Mucosa of rectum (tissue), 2 donors: ENCODE data around the gene SMIM13.

Experiments
- H3K27ac ChIP-seq, 2 donors: one replicate each; pipeline ENCODE4 v1.7.0; 2013; ENCODE audit warnings: inconsistent platforms in 2 of 2, low read depth in 2 of 2, low read length in 2 of 2
- H3K27me3 ChIP-seq, 2 donors: one replicate each; pipeline ENCODE4 v1.7.0; 2013; ENCODE audit warnings: low read length in 2 of 2; ENCODE audit not compliant: control insufficient read depth in 2 of 2, insufficient read depth in 2 of 2
- H3K36me3 ChIP-seq, 2 donors: one replicate each; pipeline ENCODE4 v1.7.0; 2013; ENCODE audit warnings: low read length in 2 of 2; ENCODE audit not compliant: control insufficient read depth in 2 of 2, insufficient read depth in 2 of 2
- H3K4me1 ChIP-seq, 2 donors: one replicate each; pipeline ENCODE4 v1.7.0; 2013; ENCODE audit warnings: low read length in 2 of 2, mild to moderate bottlenecking in 1 of 2; ENCODE audit not compliant: control insufficient read depth in 2 of 2, insufficient read depth in 2 of 2
- H3K4me3 ChIP-seq, 2 donors: one replicate each; pipeline ENCODE4 v1.7.0; 2013; ENCODE audit warnings: low read length in 2 of 2
- H3K9ac ChIP-seq, 2 donors: one replicate each; pipeline ENCODE4 v1.7.0; 2013; ENCODE audit warnings: low read length in 2 of 2, low read depth in 1 of 2, mild to moderate bottlenecking in 1 of 2
- H3K9me3 ChIP-seq, 2 donors: one replicate each; pipeline ENCODE4 v1.7.0; 2013; ENCODE audit warnings: low read length in 2 of 2; ENCODE audit not compliant: control insufficient read depth in 2 of 2
- donor health status: healthy.
- donor health status: Normal muscosa, but diverticular disease.

SMIM13 gene

DNA sequence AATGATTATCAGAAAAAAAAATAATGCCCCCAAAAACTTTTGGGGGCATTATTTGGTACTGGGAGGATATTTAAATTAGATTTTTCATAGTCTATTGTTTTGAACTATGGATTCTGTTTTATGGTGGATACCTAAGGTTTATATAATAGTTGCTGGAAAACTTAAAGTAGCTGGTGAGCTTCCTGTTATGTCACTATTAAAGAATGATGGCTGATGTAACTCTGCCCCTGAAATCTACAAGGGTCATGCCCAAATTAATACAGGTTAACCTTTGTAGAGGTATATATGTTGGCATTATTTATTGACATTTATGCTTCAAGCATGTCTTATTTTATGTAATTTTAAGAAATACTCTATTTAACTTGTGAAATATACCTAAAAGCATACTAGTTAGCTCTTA, 43.2 kb downstream of the SMIM13 start:
- H3K36me3 ChIP-seq = peaks cover 8 to 9% of the 10 kb centered on the region in 2 donors
- no peaks in the 10 kb centered on the region for H3K9me3 ChIP-seq
- no peaks in the 10 kb centered on the region for H3K4me1 ChIP-seq
- no peak overlapping the region for H3K27ac ChIP-seq
- no peak overlapping the region for H3K9ac ChIP-seq
- no peak overlapping the region for H3K4me3 ChIP-seq
- no peaks in the 10 kb centered on the region for H3K27me3 ChIP-seq

DNA sequence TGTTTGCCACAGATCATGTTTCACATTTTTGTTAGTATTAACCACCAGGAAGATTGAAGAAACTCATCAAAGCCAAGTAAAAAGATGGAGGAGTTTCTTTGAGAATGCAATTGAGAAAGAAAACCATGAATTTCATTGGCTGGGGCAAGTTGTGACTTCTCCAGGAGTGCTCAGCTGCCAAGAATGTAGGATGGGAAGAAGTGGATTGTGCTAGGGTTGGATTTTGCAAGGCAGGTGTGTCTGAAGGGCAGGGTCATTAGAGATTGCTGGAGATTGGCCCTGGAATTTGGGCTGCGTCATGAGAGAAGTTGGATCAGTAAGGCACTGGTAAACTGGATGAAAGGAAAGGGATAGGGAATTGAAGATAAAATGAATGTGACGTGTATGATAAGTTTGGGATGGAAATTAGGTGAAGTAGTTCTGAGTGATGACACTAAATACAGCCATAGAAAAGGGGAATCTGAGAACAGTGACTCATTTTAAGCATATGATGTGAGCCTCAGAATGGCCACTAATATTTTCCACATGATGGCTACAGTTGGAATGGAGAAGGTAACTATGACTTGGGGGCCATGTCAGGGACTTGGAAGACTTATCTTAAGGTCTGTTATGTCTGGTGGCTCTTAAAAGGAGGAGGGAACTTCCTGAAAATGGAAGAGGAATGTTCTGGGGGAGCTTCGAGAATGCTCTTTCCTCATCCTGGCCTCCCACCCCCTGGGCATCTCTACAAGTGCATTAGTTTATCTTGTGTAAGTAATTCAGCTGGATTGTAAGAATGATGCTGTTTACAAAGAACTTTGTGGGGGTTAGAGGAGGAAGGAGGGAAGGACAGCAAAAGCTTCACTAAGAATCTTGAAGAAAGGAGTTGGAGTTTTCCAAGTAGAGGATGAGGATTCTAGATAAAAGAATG, 45.7 kb downstream of the SMIM13 start:
- H3K9me3 ChIP-seq = no peaks in the 10 kb centered on the region
- no peaks in the 10 kb centered on the region for H3K27me3 ChIP-seq
- H3K36me3 ChIP-seq = peaks cover 8 to 9% of the 10 kb centered on the region in 2 donors
- H3K4me3 ChIP-seq = no peak overlapping the region
- no peak overlapping the region for H3K27ac ChIP-seq
- no peak overlapping the region for H3K9ac ChIP-seq
- H3K4me1 ChIP-seq = no peaks in the 10 kb centered on the region

DNA sequence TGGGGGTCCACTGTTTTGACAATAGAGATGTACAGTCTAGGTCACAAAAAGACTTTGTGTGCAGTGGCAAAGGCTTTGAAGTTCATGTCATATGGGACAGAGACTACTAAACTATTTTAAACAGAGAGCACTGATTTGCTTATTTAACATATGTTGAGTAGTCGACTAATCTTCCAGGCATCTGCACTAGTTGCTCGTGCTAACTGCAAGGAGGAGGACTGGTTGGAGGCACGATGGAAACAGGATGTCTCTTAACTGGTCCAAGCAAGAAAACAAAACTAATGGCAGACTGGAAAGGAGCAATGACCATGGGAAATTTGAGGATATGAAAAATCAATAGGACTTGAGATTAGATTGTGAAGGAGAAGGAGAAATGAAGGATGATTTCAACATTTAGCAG, 46.4 kb downstream of the SMIM13 start:
- H3K4me3 ChIP-seq = no peak overlapping the region
- H3K27me3 ChIP-seq = no peaks in the 10 kb centered on the region
- no peaks in the 10 kb centered on the region for H3K4me1 ChIP-seq
- H3K9me3 ChIP-seq = no peaks in the 10 kb centered on the region
- no peak overlapping the region for H3K9ac ChIP-seq
- H3K27ac ChIP-seq = no peak overlapping the region
- peaks cover 3 to 4% of the 10 kb centered on the region in 2 donors for H3K36me3 ChIP-seq

DNA sequence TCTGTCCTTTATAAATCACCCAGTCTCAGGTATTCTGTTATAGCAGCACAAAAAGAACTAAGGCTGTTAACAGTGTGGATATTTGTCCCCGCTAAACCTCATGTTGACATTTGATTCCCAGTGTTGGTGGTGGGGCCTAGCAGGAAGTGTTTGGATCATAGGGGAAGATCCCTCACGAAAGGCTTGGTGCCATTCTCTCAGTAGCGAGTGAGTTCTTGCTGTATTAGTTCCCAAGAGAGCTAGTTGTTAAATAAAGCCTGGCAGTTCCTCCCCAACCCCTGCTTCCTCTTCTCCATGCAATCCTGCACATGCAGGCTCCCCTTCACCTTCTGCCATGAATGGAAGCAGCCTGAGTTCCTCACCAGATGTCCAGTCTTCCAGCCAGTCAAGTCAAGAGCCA, 47.7 kb downstream of the SMIM13 start:
- Histone ChIP-seq H3K4me3 (no peak overlapping the region), H3K36me3 (no peaks in the 10 kb centered on the region), H3K27me3 (no peaks in the 10 kb centered on the region), H3K9ac (no peak overlapping the region), H3K4me1 (no peaks in the 10 kb centered on the region), H3K27ac (no peak overlapping the region), H3K9me3 (no peaks in the 10 kb centered on the region)

GRCh38 chr6:11142296-11143027, 48.8 kb downstream of the SMIM13 start:
- no peaks in the 10 kb centered on the region for H3K27me3 ChIP-seq
- no peak overlapping the region for H3K4me3 ChIP-seq
- H3K36me3 ChIP-seq = no peaks in the 10 kb centered on the region
- H3K4me1 ChIP-seq = no peaks in the 10 kb centered on the region
- no peak overlapping the region for H3K27ac ChIP-seq
- H3K9me3 ChIP-seq = no peaks in the 10 kb centered on the region
- H3K9ac ChIP-seq = no peak overlapping the region

DNA sequence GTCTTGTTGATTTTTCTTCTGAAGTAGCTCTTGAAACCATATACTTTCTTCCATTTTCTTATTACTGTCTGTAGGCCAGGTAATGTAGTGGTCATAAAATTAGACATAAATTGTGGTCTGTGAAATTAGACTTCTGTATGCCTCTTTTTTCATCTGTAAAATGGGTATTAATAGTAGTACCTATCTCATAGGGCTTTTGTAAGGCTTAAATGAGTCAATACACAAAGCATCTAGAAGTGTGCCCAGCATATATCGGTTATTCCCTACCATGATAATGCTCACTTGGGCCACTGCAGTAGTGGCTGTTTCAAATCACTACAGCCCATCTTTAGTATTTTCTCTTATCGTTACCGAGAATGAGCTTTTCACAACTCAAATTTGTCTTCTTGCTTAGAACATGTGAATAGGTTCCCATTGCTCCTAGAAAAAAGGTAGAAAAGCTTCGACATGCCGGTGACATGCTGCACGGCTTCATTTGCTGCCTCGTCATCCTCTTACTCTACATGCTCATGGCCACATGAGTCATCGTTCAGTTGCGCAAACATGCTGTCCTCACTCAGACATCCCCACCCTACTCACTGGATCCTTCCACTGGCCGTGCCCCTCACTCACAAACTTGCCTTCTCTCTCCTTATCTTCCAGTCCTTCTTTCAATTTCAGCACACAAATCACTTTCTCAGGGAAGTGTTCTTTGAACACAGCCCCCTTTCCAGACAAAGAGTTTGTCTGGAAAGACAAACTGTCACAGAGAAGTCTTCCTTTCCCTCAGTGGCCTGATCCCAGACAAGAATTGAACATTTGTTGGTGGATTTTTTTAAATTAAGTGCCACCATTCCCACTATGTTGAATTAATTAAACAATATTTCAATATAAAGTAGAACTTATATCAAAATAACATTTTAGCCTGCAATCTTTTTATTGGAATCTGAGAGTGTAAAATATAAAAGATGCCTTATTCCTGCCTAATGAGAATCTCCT, 50.0 kb downstream of the SMIM13 start:
- no peak overlapping the region for H3K4me3 ChIP-seq
- no peaks in the 10 kb centered on the region for H3K4me1 ChIP-seq
- no peaks in the 10 kb centered on the region for H3K36me3 ChIP-seq
- no peak overlapping the region for H3K27ac ChIP-seq
- no peaks in the 10 kb centered on the region for H3K27me3 ChIP-seq
- no peak overlapping the region for H3K9ac ChIP-seq
- H3K9me3 ChIP-seq = no peaks in the 10 kb centered on the region

DNA sequence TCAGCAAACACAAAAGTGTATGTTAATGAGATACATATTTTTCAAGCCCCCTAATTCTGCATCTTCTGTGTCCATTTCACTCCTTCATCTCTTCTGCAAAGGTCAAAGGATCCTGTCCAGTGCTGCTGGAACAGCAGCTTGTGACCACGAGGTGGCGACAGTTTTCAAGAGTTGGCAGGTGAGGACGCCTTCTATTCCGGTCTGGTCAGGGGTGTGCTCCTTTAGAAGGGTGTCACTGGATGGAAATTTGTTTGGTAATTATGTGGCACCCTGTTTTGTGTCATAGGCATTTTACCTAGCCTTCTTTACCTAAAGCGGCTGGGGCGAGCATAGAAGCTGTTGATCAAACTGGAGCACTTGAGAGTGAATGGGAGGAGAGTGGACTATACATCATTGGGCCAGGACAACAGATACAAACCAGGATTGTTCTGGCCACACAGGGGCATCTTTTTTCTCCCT, 50.8 kb downstream of the SMIM13 start:
- Histone ChIP-seq H3K36me3 (no peaks in the 10 kb centered on the region), H3K4me1 (no peaks in the 10 kb centered on the region), H3K9ac (no peak overlapping the region), H3K4me3 (no peak overlapping the region), H3K27ac (no peak overlapping the region), H3K9me3 (no peaks in the 10 kb centered on the region), H3K27me3 (no peaks in the 10 kb centered on the region)

DNA sequence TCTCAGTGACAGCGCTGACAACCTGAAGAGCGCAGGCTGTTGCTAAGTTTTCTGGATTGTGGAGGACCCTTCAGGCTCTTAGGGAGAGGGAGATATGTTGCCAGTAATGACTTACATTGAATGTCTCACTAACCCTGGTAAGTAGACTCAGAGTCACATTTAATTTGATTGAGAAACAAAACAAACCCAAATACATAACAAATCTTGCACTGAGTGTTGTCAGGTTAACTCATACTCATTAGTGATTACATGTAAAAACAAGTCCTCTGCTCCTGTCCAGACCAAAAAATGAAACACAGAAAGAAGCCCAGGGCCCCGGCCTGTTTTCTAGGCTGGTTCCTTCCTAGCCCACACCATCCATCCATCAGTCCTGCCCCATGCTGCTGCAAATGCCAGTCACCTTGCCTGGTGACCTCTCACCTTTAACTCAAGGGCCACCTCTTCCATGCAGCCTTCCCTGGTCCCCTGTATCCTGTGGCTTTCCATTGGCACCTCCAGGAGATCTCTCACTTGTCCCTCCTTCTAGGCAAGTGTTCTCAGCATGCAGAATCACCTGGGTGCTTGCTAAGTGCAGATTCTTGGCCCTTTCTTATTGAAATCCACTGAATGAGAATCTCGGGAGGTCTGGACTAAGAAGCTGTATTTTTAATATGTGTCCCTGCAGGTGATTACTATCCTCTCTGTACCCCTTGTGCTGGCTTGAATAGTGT, 52.6 kb downstream of the SMIM13 start:
- H3K27ac ChIP-seq = no peak overlapping the region
- H3K27me3 ChIP-seq = no peaks in the 10 kb centered on the region
- H3K4me3 ChIP-seq = no peak overlapping the region
- H3K9ac ChIP-seq = no peak overlapping the region
- H3K4me1 ChIP-seq = no peaks in the 10 kb centered on the region
- H3K9me3 ChIP-seq = no peaks in the 10 kb centered on the region
- H3K36me3 ChIP-seq = no peaks in the 10 kb centered on the region

GRCh38 chr6:11149551-11149950, 55.9 kb downstream of the SMIM13 start:
- Histone ChIP-seq H3K9ac (no peak overlapping the region), H3K27me3 (no peaks in the 10 kb centered on the region), H3K4me1 (no peaks in the 10 kb centered on the region), H3K27ac (no peak overlapping the region), H3K9me3 (no peaks in the 10 kb centered on the region), H3K36me3 (no peaks in the 10 kb centered on the region), H3K4me3 (no peak overlapping the region)
